Stimulated activated CD4-positive, alpha-beta T cell treated with anti-CD3 and anti-CD28 coated beads, Interleukin-1b, Interleukin-23, amount 100 ng/mL, for 1 hour (primary cell): ENCODE data around the gene PPP1R2B.
"Not testable (repeated sequence)": the region's sequence is repeated elsewhere in the genome, so short reads cannot be mapped to it uniquely, and the experiment has no call there.

Experiments used
- DNase-seq, 2 donors: peaks; one replicate each; pipeline ENCODE4 v3.0.0-alpha.2; 2020; ENCODE audit warnings: low read depth in 2 of 2

The PPP1R2B gene

GRCh38 chr5:156850206-156850751, at the start of gene PPP1R2B:
Gene PPP1R2B, plus strand, starts transcription at chr5:156850295. Its CDS starts 268 bp downstream, at chr5:156850563.
- DNase-seq = no peak

GRCh38 chr5:156800929-156801328, 49.2 kb upstream of the PPP1R2B start:
- DNase-seq = no peak

GRCh38 chr5:156802501-156802900, 47.6 kb upstream of the PPP1R2B start:
- no peak for DNase-seq

GRCh38 chr5:156803404-156803803, 46.7 kb upstream of the PPP1R2B start:
- no peak for DNase-seq

GRCh38 chr5:156812959-156813358, 37.1 kb upstream of the PPP1R2B start:
- no peak for DNase-seq

GRCh38 chr5:156815988-156816599, 34.0 kb upstream of the PPP1R2B start:
- no peak for DNase-seq

- no peak for DNase-seq
Observed at GRCh38 chr5:156819537-156819936, 30.6 kb upstream of the PPP1R2B start.

- DNase-seq = no peak
Observed at GRCh38 chr5:156819967-156820581, 30.0 kb upstream of the PPP1R2B start.

- no peak for DNase-seq
Observed at GRCh38 chr5:156824241-156824640, 25.9 kb upstream of the PPP1R2B start.

- no peak for DNase-seq
Observed at GRCh38 chr5:156824800-156825199, 25.3 kb upstream of the PPP1R2B start.

- DNase-seq = no peak
Observed at GRCh38 chr5:156825688-156826087, 24.4 kb upstream of the PPP1R2B start.

- no peak for DNase-seq
Observed at GRCh38 chr5:156826150-156826549, 23.9 kb upstream of the PPP1R2B start.

- DNase-seq = no peak
Observed at GRCh38 chr5:156834916-156835315, 15.2 kb upstream of the PPP1R2B start.

- no peak for DNase-seq
Observed at GRCh38 chr5:156835905-156836304, 14.2 kb upstream of the PPP1R2B start.

- DNase-seq = no peak
Observed at GRCh38 chr5:156836846-156837245, 13.2 kb upstream of the PPP1R2B start.

- no peak for DNase-seq
Observed at GRCh38 chr5:156838961-156839360, 11.1 kb upstream of the PPP1R2B start.

- DNase-seq = no peak
Observed at GRCh38 chr5:156841737-156842136, 8.4 kb upstream of the PPP1R2B start.

- no peak for DNase-seq
Observed at GRCh38 chr5:156846914-156847313, 3.2 kb upstream of the PPP1R2B start.

- DNase-seq = not testable (repeated sequence)
Observed at GRCh38 chr5:156848447-156848846, 1.6 kb upstream of the PPP1R2B start.

- DNase-seq = no peak
Observed at GRCh38 chr5:156851880-156852279, 1.8 kb downstream of the PPP1R2B start.

GRCh38 chr5:156853055-156853454, 3.0 kb downstream of the PPP1R2B start:
- DNase-seq = not testable (repeated sequence)

- DNase-seq = no peak
Observed at GRCh38 chr5:156865427-156865826, 15.3 kb downstream of the PPP1R2B start.

GRCh38 chr5:156870498-156870839, 20.4 kb downstream of the PPP1R2B start:
- DNase-seq = no peak

GRCh38 chr5:156871212-156871611, 21.1 kb downstream of the PPP1R2B start:
- DNase-seq = no peak
